Lower leg skin (tissue), 4 donors: ENCODE data around the gene HK2. TPM values are rescaled to one million over a fixed set of nuclear protein-coding genes. Genes with fewer than 3 reads are reported as not detected.

Experiments used
- DNase-seq, 2 donors: peaks; one replicate each; pipeline ENCODE4 v3.0.0-alpha.2; 2019; ENCODE audit warnings: low spot score in 2 of 2
- H3K4me3 ChIP-seq: fragments of 200-600 bp; sonication (generic); 2 replicates; pipeline ENCODE4 v1.5.1; 2017; ENCODE audit warnings: mild to moderate bottlenecking, low read depth; ENCODE audit not compliant: poor library complexity, severe bottlenecking
- CTCF ChIP-seq, 3 donors: fragments of 450-650 bp; IDR thresholded peaks; one replicate each; pipeline ENCODE4 v1.5.1; 2016; ENCODE audit warnings: antibody characterized with exemption in 3 of 3, mild to moderate bottlenecking in 3 of 3, moderate library complexity in 2 of 3
- POLR2A ChIP-seq, 2 donors: fragments of 450-650 bp; IDR thresholded peaks; one replicate each; pipeline ENCODE4 v1.6.1; 2016 to 2017; ENCODE audit warnings: antibody characterized with exemption in 2 of 2, mild to moderate bottlenecking in 1 of 2, moderate library complexity in 1 of 2
- WGBS, 2 donors: methylation state at CpG; one replicate each; pipeline ENCODE4 v1.1.5; 2018; 5-methylcytosine and 5-hydroxymethylcytosine counted together
- intact Hi-C: fragments of 100-400 bp; cut with DNase I; formaldehyde crosslinking; loops from one replicate; pipeline ENCODE4 v1.15.0; 2023; ENCODE audit warnings: low total_unique reads
- total RNA-seq, 4 donors: library from RNA; depleted of rRNA; stranded (reverse); fragments of >200 nt; gene quantifications; one replicate each; pipeline ENCODE4 v1.1.0, GENCODE V29; 2016

HK2 gene
- total RNA-seq, 4 donors from 2014 or later, result 22.4 to 27.3 (median 25.8) TPM

GRCh38 chr2:74927621-74928020 is 93.7 kb downstream of the HK2 start:
- 77 to 80% methylated on average over 5 of the region's 5 CpGs for WGBS, 2 donors
- intact Hi-C loops, result no loop called here
- DNase-seq, result no peak
- no peak overlapping the region for H3K4me3 ChIP-seq
- TF ChIP-seq POLR2A (IDR thresholded peaks at IDR 0.05), result no peak
- no peak for TF ChIP-seq CTCF (IDR thresholded peaks at IDR 0.05)

DNA sequence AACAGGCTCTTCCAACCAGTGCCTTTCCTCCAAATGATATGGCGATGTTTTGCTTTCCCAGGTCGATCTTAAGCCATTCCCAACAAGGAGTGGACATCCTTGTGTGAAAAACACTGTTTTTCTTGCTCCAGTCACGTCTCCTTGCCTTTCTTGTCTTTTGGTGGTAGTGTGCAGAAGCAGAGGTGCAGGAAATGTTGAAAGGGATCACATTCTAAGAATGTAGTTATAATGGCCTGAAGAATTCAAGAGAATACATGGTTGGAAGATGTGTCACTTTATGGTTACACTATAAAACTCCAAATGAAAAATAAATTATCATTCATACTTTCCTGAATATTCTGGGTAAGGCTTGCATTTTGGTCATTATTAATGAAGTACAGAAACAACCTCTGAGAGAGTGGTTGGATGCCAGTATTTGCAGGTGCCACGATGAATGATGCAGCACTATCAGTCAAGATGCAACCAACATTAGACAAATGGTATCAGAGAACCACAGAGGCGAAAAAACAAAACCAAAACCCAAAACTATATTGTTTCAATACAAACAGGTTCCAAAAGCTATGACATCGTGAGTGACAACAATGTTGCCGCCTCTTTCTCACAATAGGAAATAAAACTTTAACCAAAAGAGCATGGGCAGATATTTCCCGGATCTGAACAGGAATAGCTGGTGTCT is 97.0 kb downstream of the HK2 start:
- TF ChIP-seq POLR2A (IDR thresholded peaks at IDR 0.05) (no peak), CTCF (IDR thresholded peaks at IDR 0.05) (no peak)
- no peak for DNase-seq
- 89% methylated on average over 8 of the region's 8 CpGs for WGBS, 2 donors
- no peak overlapping the region for H3K4me3 ChIP-seq
- intact Hi-C loops, result no loop called here

DNA sequence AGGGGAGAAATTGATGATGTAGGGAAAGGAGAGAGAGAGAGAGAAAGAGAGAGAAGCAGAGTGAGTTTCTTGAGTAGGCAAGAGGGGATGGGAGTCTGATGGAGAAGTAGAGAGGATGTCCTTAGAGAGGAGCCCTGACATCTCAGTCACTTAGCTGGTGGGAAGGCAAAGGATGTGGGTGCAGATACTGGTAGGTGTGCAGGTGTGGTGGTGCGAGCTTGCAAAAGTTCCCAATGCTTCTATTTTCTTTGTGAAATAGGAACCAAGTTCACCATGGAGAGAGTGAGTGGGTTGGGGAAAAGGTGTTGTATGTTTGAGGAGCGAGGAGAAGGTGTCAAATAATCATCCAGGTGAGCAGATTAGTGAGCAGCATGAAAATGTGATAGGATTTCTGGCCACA is 98.0 kb downstream of the HK2 start:
- WGBS, 2 donors, result 63 to 94% methylated on average over 2 of the region's 2 CpGs
- TF ChIP-seq POLR2A (IDR thresholded peaks at IDR 0.05), result no peak
- no peak for TF ChIP-seq CTCF (IDR thresholded peaks at IDR 0.05)

GRCh38 chr2:74935975-74936391 is 102.1 kb downstream of the HK2 start:
- TF ChIP-seq POLR2A (IDR thresholded peaks at IDR 0.05) (no peak), CTCF (IDR thresholded peaks at IDR 0.05) (no peak)
- no peak for DNase-seq
- intact Hi-C loops, result no loop called here
- no peak overlapping the region for H3K4me3 ChIP-seq
- 46 to 51% methylated on average over 4 of the region's 4 CpGs for WGBS, 2 donors

More for the DNA sequence above, 98.0 kb downstream of the HK2 start:
- no peak for DNase-seq
- no peak overlapping the region for H3K4me3 ChIP-seq
- intact Hi-C loops, result no loop called here

DNA sequence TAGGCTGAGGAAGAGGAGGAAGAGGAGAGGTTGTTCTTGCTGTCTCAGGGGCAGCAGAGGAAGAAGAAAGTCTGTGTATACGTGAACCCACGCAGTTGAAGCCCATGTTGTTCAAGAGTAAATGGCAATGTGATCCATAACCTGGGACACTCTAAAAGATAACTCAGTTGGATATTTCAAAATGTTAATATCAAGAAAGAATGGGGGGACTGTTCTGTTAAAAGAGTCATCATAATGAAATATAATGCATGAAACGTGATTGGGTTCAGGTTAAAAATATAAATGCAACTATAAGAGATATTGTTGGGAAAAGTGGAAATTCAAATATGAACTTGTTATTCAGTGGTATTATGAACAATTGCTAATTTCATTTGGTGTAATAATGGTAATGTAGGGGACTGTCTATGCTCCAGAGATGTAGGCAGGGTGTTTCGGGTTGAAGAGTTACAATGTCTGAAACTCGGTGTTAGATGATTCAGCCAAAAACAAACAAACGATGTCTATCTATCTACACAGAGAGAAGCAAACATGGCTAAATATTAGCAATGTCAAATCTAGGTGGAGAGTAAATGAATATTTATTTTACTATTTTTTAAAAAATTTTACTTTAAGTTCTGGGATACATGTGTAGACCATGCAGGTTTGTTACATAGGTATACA is 103.4 kb downstream of the HK2 start:
- DNase-seq, result no peak
- no peak for TF ChIP-seq POLR2A (IDR thresholded peaks at IDR 0.05)
- no peak for TF ChIP-seq CTCF (IDR thresholded peaks at IDR 0.05)
- no peak overlapping the region for H3K4me3 ChIP-seq
- WGBS, 2 donors, result 91% methylated on average over 6 of the region's 6 CpGs
- intact Hi-C loops, result no loop called here
